GM19240 (cell line): ENCODE measurements around the gene AGO3.

Experiments
- DNase-seq: peaks from one replicate; pipeline ENCODE4 v3.0.0; 2011; ENCODE audit warnings: low spot score; ENCODE audit not compliant: insufficient read length

The AGO3 gene

DNA sequence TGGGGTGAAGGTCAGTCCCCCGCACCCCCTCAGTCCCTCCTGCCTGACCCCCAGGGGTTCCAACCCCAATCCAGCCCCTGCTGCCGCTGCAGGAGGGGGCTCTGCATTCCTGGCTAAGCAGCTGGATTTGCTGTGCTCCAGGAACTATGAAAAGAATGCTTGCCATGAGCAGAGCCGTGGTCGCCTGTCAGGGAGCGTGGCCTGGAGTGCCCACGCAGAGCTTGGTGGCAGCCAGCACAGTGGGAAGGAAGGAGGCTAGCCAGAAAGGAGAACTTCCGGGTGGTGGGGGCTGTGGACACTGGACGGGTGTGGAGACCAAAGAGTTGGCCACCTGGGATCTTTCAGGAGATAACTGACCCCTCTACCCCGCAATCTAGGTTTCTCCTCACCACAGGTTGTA is 188.6 kb downstream of the AGO3 start:
- no peak for DNase-seq
